K562 (cell line): ENCODE results near the gene VPS37D. TPM values are rescaled to one million over a fixed set of nuclear protein-coding genes. Genes with fewer than 3 reads are reported as not detected.
A peak's percentile ranks its signal among the peaks of the same experiment; 100 is the strongest.

Source experiments
- ATAC-seq: fragments of 200-7000 bp; cut with Tn5 transposase; 3 replicates; pipeline ENCODE4 v1.9.1; 2020; ENCODE audit warnings: moderate library complexity
- BruUV-seq: library from RNA; stranded (reverse); fragments of 400-500 nt; replicated peaks from 2 replicates; lab custom pipeline; 2021; lab: Mats Ljungman, UMichigan
- CTCF ChIA-PET: fragments of 300-600 bp; formaldehyde crosslinking; extraction: SDS; loops from one replicate; lab custom pipeline; 2021; ENCODE audit warnings: low intra/inter-chr PET ratio; lab: Yijun Ruan, JAX
- POLR2A ChIA-PET: fragments of 300-600, 350-650 bp; sonication (Branson Sonifier 250); formaldehyde crosslinking; extraction: SDS; loops from one replicate; lab custom pipeline; 2021; ENCODE audit warnings: antibody characterized with exemption, inconsistent platforms; lab: Yijun Ruan, JAX
- DNase-seq, 4 experiments: peaks; one replicate each; pipeline versions ENCODE4 v3.0.0 to v3.0.0-alpha.2; 2011 to 2018; ENCODE audit warnings: low spot score in 3 of 4, mixed read lengths in 3 of 4; ENCODE audit errors: extremely low read depth in 1 of 4
- FAIRE-seq: peaks from 2 replicates; lab custom pipeline; 2011; peaks lifted over from hg19 to GRCh38; lab: Jason Lieb, UNC
- H2AFZ ChIP-seq: 2 replicates; pipeline ENCODE4 v1.6.0; 2011; ENCODE audit warnings: low read depth, low read length, control low read depth, inconsistent platforms
- H3K27ac ChIP-seq: fragments of 200-600 bp; 3 replicates; pipeline ENCODE4 v1.8.0; 2011; ENCODE audit warnings: low read depth, mild to moderate bottlenecking, control low read depth, inconsistent platforms, low read length, moderate library complexity, mixed read lengths; ENCODE audit errors: extremely low read depth
- H3K27me3 ChIP-seq, 2 experiments: fragments of 300-600 bp in 1 of 2; 2 replicates in 1 of 2; 3 replicates in 1 of 2; pipeline versions ENCODE4 v1.6.0 to v1.8.0; 2011; ENCODE audit warnings: inconsistent platforms in 2 of 2, low read length in 2 of 2, mild to moderate bottlenecking in 1 of 2, mixed read lengths in 1 of 2, moderate library complexity in 1 of 2; ENCODE audit not compliant: control insufficient read depth in 2 of 2, insufficient read depth in 2 of 2
- H3K36me3 ChIP-seq: fragments of 300-600 bp; 3 replicates; pipeline ENCODE4 v1.8.0; 2011; ENCODE audit warnings: mild to moderate bottlenecking, low read length, inconsistent platforms; ENCODE audit not compliant: control insufficient read depth, insufficient read depth
- H3K4me1 ChIP-seq, 2 experiments: fragments of 200-600 bp in 1 of 2; replicated peaks in 1 of 2; 2 replicates in 1 of 2; 3 replicates in 1 of 2; pipeline versions ENCODE4 v1.5.1 to v1.8.0; 2011; ENCODE audit warnings: inconsistent platforms in 2 of 2, low read length in 2 of 2, mild to moderate bottlenecking in 1 of 2, mixed read lengths in 1 of 2, moderate library complexity in 1 of 2; ENCODE audit not compliant: control insufficient read depth in 2 of 2, insufficient read depth in 2 of 2
- H3K4me2 ChIP-seq: 2 replicates; pipeline ENCODE4 v1.6.1; 2011; ENCODE audit warnings: low read length, control low read depth, inconsistent platforms, mixed read lengths; ENCODE audit not compliant: insufficient read depth
- H3K4me3 ChIP-seq: fragments of 200-600 bp; sonication (generic), shearing (Covaris generic); 2 replicates; pipeline ENCODE4 v1.5.1; 2016; ENCODE audit warnings: control low read depth, inconsistent platforms
- H3K79me2 ChIP-seq: fragments of 200-600 bp; 3 replicates; pipeline ENCODE4 v1.8.0; 2011; ENCODE audit warnings: low read length, inconsistent platforms; ENCODE audit not compliant: control insufficient read depth, insufficient read depth
- H3K9ac ChIP-seq, 2 experiments: 2 replicates each; pipeline versions ENCODE4 v1.6.0 to v1.6.1; 2011; ENCODE audit warnings: low read depth in 2 of 2, low read length in 2 of 2, control low read depth in 1 of 2, inconsistent platforms in 1 of 2, mild to moderate bottlenecking in 1 of 2, mixed read lengths in 1 of 2; ENCODE audit not compliant: insufficient read depth in 1 of 2
- H3K9me1 ChIP-seq: one replicate; pipeline ENCODE4 v1.6.0; 2011; ENCODE audit warnings: inconsistent platforms, mild to moderate bottlenecking, low read length, moderate library complexity; ENCODE audit not compliant: control insufficient read depth, insufficient read depth
- H3K9me3 ChIP-seq: replicated peaks from 2 replicates; pipeline ENCODE4 v1.5.1; 2011; ENCODE audit warnings: low read depth, low read length, inconsistent platforms; ENCODE audit not compliant: control insufficient read depth, insufficient read depth
- H4K20me1 ChIP-seq: replicated peaks from 2 replicates; pipeline ENCODE4 v1.6.1; 2011; ENCODE audit warnings: low read length, inconsistent platforms, mixed read lengths; ENCODE audit not compliant: control insufficient read depth, insufficient read depth
- CTCFL ChIP-seq: IDR thresholded peaks from 2 replicates; pipeline ENCODE4 v1.6.1; 2011; ENCODE audit warnings: borderline replicate concordance, low read depth, mild to moderate bottlenecking, moderate library complexity, low read length; ENCODE audit not compliant: insufficient read depth, poor library complexity, severe bottlenecking
- ZNF121 ChIP-seq: sonication (generic); formaldehyde crosslinking; conservative IDR thresholded peaks from 2 replicates; pipeline ENCODE4 v1.8.0; 2022; ENCODE audit warnings: missing genetic modification reagents
- WGBS: fragments of 100-300 bp; shearing (Covaris generic); methylation state at CpG from one replicate; pipeline ENCODE4 v1.1.6; 2016; ENCODE audit warnings: low coverage, mixed read lengths; ENCODE audit not compliant: insufficient coverage; ENCODE audit errors: missing lambda C conversion rate; 5-methylcytosine and 5-hydroxymethylcytosine counted together
- in situ Hi-C: fragments of 300-500 bp; cut with MboI; formaldehyde crosslinking; loops from 4 replicates; pipeline ENCODE4 v1.15.0; 2018; ENCODE audit warnings: inconsistent platforms, mixed read lengths
- intact Hi-C: fragments of 100-400 bp; cut with micrococcal nuclease; formaldehyde crosslinking; loops from 2 replicates; pipeline ENCODE4 v1.14.2; 2022
- polyA plus RNA-seq, 8 experiments: library from polyadenylated mRNA; depleted of rRNA in 4 of 8; stranded (reverse) in 5 of 8; unstranded in 3 of 8; fragments of >200 nt; fragmentation: Nextera tagmentation in 2 of 8; fragmentation: Illumina TruSeq in 1 of 8; extraction: Ambion mirVana in 2 of 8; extraction: Trizol in 1 of 8; gene quantifications; 2 replicates each; pipeline versions ENCODE4 v1.2.1 to v1.2.3, GENCODE V29; 2011 to 2014; ENCODE audit warnings: inconsistent platforms in 1 of 8, missing spikeins in 1 of 8
- total RNA-seq, 7 experiments: library from RNA; depleted of rRNA in 6 of 7; stranded (reverse); fragments of >200 nt in 6 of 7; fragmentation: Illumina TruSeq in 2 of 7; extraction: Trizol in 2 of 7; gene quantifications; 2 replicates each; pipeline versions ENCODE4 v1.2.1 to v1.2.3, GENCODE V29; 2011 to 2021; ENCODE audit warnings: low replicate concordance in 1 of 7

VPS37D gene
- total and polyA plus RNA-seq, 9 of the 15 experiments (the other 6 are each of a cell fraction or from before 2014, with no cell fraction given): 0.25 to 2.3 (median 1.0) TPM; not detected in 3

- no TSS peak for BruUV-seq
- H4K20me1 ChIP-seq: 0 out of 2 replicates have a peak, but pooled peaks cover 8% of the 10 kb centered on the region
- in situ Hi-C loops: no loop called here
- no peak overlapping the region for H3K27ac ChIP-seq
- H3K4me1 ChIP-seq: peaks cover 0 to 3% of the 10 kb centered on the region in 2 experiments; a peak in 1 of 5 replicates
- ChIA-PET POLR2A (interaction anchor here (0.8 to 1.6 kb wide), 4 partner anchors 10 to 66 kb away, joined by 3 to 10 read pairs (median 6); partner anchors contain the start of gene MLXIPL), CTCF (no interaction called here)
- peaks cover 97% of the 10 kb centered on the region for H3K36me3 ChIP-seq
- intact Hi-C loops: no loop called here
- FAIRE-seq (no peak), ATAC-seq (no peak)
- H3K4me3 ChIP-seq: no peak overlapping the region
- no peak overlapping the region for H3K9ac ChIP-seq
- no peaks in the 10 kb centered on the region for H3K9me1 ChIP-seq
- H3K27me3 ChIP-seq: no peaks in the 10 kb centered on the region; a peak in 1 of 5 replicates
- TF ChIP-seq CTCFL (no peak), ZNF121 (CRISPR knock-in tag) (peak; percentile 67)
- TF ChIP-seq, all 486 proteins: peak for 1
- no peak for DNase-seq
- no peak overlapping the region for H2AFZ ChIP-seq
- peaks cover 23% of the 10 kb centered on the region for H3K79me2 ChIP-seq
- H3K4me2 ChIP-seq: no peak overlapping the region
- WGBS: 81% methylated on average over 7 of the region's 7 CpGs
- no peaks in the 10 kb centered on the region for H3K9me3 ChIP-seq
Observed at GRCh38 chr7:73690646-73691045, 23.0 kb downstream of the VPS37D start.
